OCI-LY3 (cell line): Measurements from ENCODE around the gene GLRX.

Experiments
- EZH2phosphoT487 ChIP-seq: fragments of 200-600 bp; shearing (Covaris generic); IDR thresholded peaks from 2 replicates; pipeline ENCODE4 v1.6.1; 2018; ENCODE audit warnings: antibody characterized with exemption, mixed run types, low read depth
- TF ChIP-seq, protein P1 (sequence below): fragments of 200-600, 300-600 bp; sonication (generic); IDR thresholded peaks from 2 replicates; pipeline ENCODE4 v1.5.1; 2014; ENCODE audit warnings: antibody characterized with exemption, low read length, low read depth

DNA sequence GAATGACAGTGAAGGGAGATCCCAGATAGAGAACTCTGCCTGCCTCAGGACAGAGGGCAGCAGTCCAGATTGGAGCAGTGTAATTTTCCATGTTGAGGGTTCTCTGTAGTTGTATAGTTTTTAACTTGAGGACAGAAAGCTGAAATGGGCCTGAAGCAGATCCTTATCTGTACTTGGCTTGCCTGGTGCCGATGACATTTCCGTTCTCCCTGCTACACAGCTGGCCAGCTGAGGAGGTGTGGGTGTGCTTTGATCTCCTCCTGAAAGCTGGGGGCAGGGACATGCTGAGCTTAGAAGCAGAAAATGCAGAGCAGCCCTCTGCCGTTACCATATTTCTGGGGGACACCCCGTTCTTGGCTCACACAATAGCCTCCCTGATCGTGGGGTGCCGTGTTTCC, 10.5 kb downstream of the GLRX start:
- TF ChIP-seq, protein P1, sequence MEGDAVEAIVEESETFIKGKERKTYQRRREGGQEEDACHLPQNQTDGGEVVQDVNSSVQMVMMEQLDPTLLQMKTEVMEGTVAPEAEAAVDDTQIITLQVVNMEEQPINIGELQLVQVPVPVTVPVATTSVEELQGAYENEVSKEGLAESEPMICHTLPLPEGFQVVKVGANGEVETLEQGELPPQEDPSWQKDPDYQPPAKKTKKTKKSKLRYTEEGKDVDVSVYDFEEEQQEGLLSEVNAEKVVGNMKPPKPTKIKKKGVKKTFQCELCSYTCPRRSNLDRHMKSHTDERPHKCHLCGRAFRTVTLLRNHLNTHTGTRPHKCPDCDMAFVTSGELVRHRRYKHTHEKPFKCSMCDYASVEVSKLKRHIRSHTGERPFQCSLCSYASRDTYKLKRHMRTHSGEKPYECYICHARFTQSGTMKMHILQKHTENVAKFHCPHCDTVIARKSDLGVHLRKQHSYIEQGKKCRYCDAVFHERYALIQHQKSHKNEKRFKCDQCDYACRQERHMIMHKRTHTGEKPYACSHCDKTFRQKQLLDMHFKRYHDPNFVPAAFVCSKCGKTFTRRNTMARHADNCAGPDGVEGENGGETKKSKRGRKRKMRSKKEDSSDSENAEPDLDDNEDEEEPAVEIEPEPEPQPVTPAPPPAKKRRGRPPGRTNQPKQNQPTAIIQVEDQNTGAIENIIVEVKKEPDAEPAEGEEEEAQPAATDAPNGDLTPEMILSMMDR, result no peak
- no peak for TF ChIP-seq EZH2phosphoT487
